ENCODE results near the gene MOGAT1. TPM values are rescaled to one million over a fixed set of nuclear protein-coding genes. Genes with fewer than 3 reads are reported as not detected.
A peak's percentile ranks its signal among the peaks of the same experiment; 100 is the strongest.

The MOGAT1 gene
- total and polyA plus RNA-seq, 7 donors, result not detected

DNA sequence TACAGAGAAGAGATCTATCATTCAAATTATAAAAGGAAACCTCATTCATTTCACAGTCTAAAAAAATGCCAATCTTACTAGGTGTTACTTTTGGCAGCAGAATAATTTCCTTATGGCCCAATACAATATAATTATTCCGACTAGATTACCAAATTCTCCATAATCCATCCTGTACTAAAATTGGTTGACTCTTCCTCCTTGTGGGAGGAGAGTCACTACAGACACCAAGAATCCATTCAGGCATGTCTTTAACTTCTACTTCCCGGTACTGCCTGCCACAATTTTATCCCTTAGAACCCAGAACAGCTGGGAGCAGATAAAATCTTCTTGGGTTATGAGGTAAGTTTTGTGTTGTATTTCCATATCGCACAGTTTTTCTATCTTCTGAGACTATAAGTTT is 25.4 kb upstream of the MOGAT1 start:
- DNase-seq (no peak), ATAC-seq (no peak)
- Histone ChIP-seq H3K4me1 (no peaks in the 10 kb centered on the region), H3K27me3 (ENCODE audit: insufficient read depth in 3 of 3, low read length in 2 of 3) (no peaks in the 10 kb centered on the region), H3K27ac (no peak overlapping the region), H3K4me3 (no peak overlapping the region), H3K9me3 (no peaks in the 10 kb centered on the region), H3K36me3 (ENCODE audit: insufficient read depth in 1 of 2, low read depth in 1 of 2) (peaks cover 6 to 75% of the 10 kb centered on the region in 2 donors)
- intact Hi-C loops (cut with DNase I), result no loop called here
- TF ChIP-seq, protein P1, sequence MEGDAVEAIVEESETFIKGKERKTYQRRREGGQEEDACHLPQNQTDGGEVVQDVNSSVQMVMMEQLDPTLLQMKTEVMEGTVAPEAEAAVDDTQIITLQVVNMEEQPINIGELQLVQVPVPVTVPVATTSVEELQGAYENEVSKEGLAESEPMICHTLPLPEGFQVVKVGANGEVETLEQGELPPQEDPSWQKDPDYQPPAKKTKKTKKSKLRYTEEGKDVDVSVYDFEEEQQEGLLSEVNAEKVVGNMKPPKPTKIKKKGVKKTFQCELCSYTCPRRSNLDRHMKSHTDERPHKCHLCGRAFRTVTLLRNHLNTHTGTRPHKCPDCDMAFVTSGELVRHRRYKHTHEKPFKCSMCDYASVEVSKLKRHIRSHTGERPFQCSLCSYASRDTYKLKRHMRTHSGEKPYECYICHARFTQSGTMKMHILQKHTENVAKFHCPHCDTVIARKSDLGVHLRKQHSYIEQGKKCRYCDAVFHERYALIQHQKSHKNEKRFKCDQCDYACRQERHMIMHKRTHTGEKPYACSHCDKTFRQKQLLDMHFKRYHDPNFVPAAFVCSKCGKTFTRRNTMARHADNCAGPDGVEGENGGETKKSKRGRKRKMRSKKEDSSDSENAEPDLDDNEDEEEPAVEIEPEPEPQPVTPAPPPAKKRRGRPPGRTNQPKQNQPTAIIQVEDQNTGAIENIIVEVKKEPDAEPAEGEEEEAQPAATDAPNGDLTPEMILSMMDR (IDR thresholded peaks at IDR 0.05), result no peak
- WGBS, 3 donors, result 63 to 71% (median 70%) methylated on average over 3 of the region's 3 CpGs

DNA sequence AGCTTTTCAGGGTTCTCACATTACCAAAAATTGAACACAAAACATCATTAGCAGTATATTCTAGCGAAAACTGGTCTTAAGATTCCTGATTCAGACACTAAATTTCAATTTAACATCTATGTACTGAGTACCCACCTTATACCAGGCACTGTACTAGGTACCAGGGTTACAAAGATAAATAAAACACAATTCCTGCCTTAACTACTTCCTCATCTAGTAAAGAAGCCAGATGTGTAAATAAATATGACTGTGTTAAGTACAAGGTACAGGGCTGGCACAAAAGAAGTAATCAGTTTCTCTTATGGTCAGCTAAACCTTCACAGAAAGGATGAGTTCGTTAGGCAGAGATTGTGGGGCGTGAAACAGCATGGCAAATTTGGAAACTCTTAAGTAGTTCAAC is 21.7 kb upstream of the MOGAT1 start:
- 91 to 97% (median 94%) methylated on average over 3 of the region's 3 CpGs for WGBS, 3 donors
- H3K27me3 ChIP-seq (ENCODE audit: insufficient read depth in 3 of 3, low read length in 2 of 3), result no peaks in the 10 kb centered on the region
- H3K4me3 ChIP-seq, result no peak overlapping the region
- TF ChIP-seq, protein P1 (IDR thresholded peaks at IDR 0.05), result no peak
- H3K4me1 ChIP-seq, result peaks cover 33% of the 10 kb centered on the region
- no peak for DNase-seq
- H3K27ac ChIP-seq, result no peak overlapping the region
- intact Hi-C loops (cut with DNase I), result no loop called here
- peaks cover 6 to 37% of the 10 kb centered on the region in 2 donors for H3K36me3 ChIP-seq (ENCODE audit: insufficient read depth in 1 of 2, low read depth in 1 of 2)
- no peaks in the 10 kb centered on the region for H3K9me3 ChIP-seq
- no peak for ATAC-seq

DNA sequence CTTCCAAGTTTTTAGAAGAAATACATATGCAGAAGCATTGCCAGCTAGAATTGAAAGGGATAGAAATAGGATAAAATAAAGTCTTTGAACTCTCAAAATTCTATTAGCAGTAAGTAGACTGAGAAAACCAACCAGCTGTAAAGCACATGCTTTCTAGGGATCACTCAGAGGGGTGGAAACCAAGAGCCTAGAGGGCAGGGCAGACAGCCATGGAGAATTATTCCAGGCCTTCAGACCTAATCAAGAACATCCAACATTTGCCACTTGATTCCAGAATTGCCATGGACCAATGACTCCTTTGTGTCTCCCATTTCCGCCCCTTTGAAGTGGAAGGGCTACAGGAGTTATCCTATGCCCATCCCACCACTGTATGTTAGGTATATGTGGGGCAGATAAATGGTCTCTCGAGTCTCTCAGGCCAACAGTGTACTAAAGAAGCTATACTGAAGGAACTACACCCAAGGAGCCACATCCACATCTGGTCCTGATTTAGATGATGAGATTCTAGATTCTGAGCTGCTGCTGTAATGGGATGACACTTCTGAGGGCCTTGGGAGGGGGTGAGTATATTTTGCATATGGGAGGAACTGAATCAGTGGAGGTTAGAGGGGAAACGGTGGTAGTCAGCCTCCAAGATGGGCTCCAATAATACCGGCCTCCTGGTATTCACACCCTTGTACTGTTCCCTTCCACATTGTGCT is 19.6 kb upstream of the MOGAT1 start:
- DNase-seq, result no peak
- H3K27me3 ChIP-seq (ENCODE audit: insufficient read depth in 3 of 3, low read length in 2 of 3), result no peaks in the 10 kb centered on the region
- H3K9me3 ChIP-seq, result no peaks in the 10 kb centered on the region
- TF ChIP-seq, protein P1 (IDR thresholded peaks at IDR 0.05), result no peak
- H3K4me1 ChIP-seq, result peaks cover 36% of the 10 kb centered on the region
- intact Hi-C loops (cut with DNase I), result no loop called here
- H3K36me3 ChIP-seq (ENCODE audit: insufficient read depth in 1 of 2, low read depth in 1 of 2), result peaks cover 6 to 20% of the 10 kb centered on the region in 2 donors
- no peak for ATAC-seq
- WGBS, 3 donors, result 75 to 84% (median 78%) methylated on average over 4 of the region's 4 CpGs
- H3K4me3 ChIP-seq, result no peak overlapping the region
- no peak overlapping the region for H3K27ac ChIP-seq

DNA sequence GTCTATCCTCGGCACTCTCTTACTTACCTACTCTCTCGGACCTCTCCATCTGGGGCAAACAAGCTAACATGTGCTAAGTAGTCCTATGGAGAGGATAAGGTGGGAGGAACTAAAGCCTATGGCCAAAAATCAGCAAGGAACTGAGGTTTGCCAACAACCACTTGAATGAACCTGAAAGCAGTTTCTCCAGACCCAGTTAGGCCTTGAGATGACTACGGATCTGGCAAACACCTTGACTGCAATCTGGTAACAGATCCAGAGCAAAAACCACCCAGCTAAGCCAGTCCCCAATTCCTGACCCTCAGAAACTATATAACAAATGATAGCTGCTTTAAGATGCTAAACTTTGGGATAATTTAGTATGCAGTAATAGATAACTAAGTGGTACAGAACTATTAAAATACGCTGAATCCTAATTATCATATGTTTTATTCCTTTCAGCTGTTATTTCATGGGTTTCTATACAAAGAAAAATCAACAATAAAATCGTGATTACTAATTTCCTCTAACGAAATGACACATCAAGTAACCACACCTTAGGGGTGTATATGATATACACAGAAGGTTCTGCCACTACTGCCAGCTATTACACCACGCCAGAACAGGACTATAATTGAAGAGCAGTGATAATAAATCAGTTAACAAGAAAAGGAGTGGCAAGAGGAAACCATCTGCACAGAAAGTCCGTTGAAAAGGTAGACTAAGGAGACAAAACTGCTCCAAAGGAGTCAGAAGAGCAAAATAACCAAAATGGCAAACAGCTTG is 18.8 kb upstream of the MOGAT1 start:
- H3K36me3 ChIP-seq (ENCODE audit: insufficient read depth in 1 of 2, low read depth in 1 of 2), result peaks cover 6 to 12% of the 10 kb centered on the region in 2 donors
- no peak overlapping the region for H3K27ac ChIP-seq
- ATAC-seq (peak in 1 of 4 donors; percentile 20), DNase-seq (no peak)
- no peaks in the 10 kb centered on the region for H3K27me3 ChIP-seq (ENCODE audit: insufficient read depth in 3 of 3, low read length in 2 of 3)
- TF ChIP-seq, protein P1 (IDR thresholded peaks at IDR 0.05), result no peak
- H3K9me3 ChIP-seq, result no peaks in the 10 kb centered on the region
- H3K4me1 ChIP-seq, result peaks cover 36% of the 10 kb centered on the region
- no peak overlapping the region for H3K4me3 ChIP-seq
- intact Hi-C loops (cut with DNase I), result no loop called here
- 65 to 78% (median 77%) methylated on average over 8 of the region's 8 CpGs for WGBS, 3 donors

Measured in psoas muscle (tissue), 8 donors.